ENCODE data around the gene FBLN2.

Gene FBLN2

GRCh38 chr3:13533885-13534301, 15.0 kb upstream of the FBLN2 start:
- DNase-seq, result no peak

- DNase-seq, result no peak
These were observed 13.4 kb upstream of the FBLN2 start for GRCh38 chr3:13535526-13535875.

GRCh38 chr3:13535905-13536304, 13.0 kb upstream of the FBLN2 start:
- DNase-seq, result no peak

- no peak for DNase-seq
These were observed 12.5 kb upstream of the FBLN2 start for GRCh38 chr3:13536432-13536831.

GRCh38 chr3:13536832-13537231, 12.1 kb upstream of the FBLN2 start:
- no peak for DNase-seq

GRCh38 chr3:13537244-13537908, 11.5 kb upstream of the FBLN2 start:
- DNase-seq, result no peak

- no peak for DNase-seq
These were observed 11.0 kb upstream of the FBLN2 start for GRCh38 chr3:13537909-13538296.

GRCh38 chr3:13538520-13539291, 10.2 kb upstream of the FBLN2 start:
- no peak for DNase-seq

- DNase-seq, result no peak
These were observed 9.7 kb upstream of the FBLN2 start for GRCh38 chr3:13539292-13539638.

GRCh38 chr3:13539671-13540070, 9.3 kb upstream of the FBLN2 start:
- no peak for DNase-seq

- DNase-seq, result no peak
These were observed 8.5 kb upstream of the FBLN2 start for GRCh38 chr3:13540297-13540995.

- DNase-seq, result no peak
These were observed 7.2 kb upstream of the FBLN2 start for GRCh38 chr3:13541691-13542090.

GRCh38 chr3:13542142-13542541, 6.8 kb upstream of the FBLN2 start:
- no peak for DNase-seq

- no peak for DNase-seq
These were observed 5.7 kb upstream of the FBLN2 start for GRCh38 chr3:13543253-13543652.

- peak; percentile 20 for DNase-seq
These were observed 4.6 kb upstream of the FBLN2 start for GRCh38 chr3:13544293-13544831.

GRCh38 chr3:13544951-13545651, 3.8 kb upstream of the FBLN2 start:
- no peak for DNase-seq

- DNase-seq, result no peak
These were observed 2.9 kb upstream of the FBLN2 start for GRCh38 chr3:13545952-13546454.

GRCh38 chr3:13546667-13547171, 2.2 kb upstream of the FBLN2 start:
- DNase-seq, result no peak

- DNase-seq, result no peak
These were observed 1.1 kb upstream of the FBLN2 start for GRCh38 chr3:13547591-13548371.

GRCh38 chr3:13549623-13550422, 898 bp downstream of the FBLN2 start:
- DNase-seq, result no peak

GRCh38 chr3:13550423-13550690, 1.4 kb downstream of the FBLN2 start:
- DNase-seq, result no peak
